DMS114 treated with DMSO at 0.1 percent for 48 hours (cell line): ENCODE measurements around the gene CS.
"Not testable (repeated sequence)": the region's sequence is repeated elsewhere in the genome, so short reads cannot be mapped to it uniquely, and the experiment has no call there.

ENCODE experiments used
- DNase-seq: peaks from one replicate; lab custom pipeline; 2025; ENCODE audit not compliant: unreplicated experiment; lab: John Stamatoyannopoulos, UW

The CS gene

DNA sequence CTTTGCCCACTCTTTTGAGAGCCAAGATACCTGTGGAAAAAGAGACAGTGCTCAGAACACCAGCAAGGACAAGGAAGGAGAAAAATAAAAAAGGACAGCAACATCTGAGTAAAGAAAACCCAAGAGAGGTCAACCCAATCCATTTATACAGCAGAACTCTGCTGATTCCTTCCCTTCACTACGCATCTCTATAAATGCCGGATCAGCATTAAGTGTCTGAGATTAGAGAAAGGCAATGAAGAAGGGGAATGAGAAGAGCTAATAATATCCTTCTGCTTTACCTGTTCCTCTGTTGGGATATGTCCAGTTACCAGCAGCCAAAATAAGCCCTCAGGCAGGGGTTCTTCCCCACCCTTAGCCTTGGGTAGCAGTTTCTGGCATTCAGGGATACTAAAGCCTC is 17.6 kb downstream of the CS start:
- DNase-seq, result no peak

- DNase-seq, result no peak
Measured at GRCh38 chr12:56282030-56282429, 18.1 kb downstream of the CS start.

- DNase-seq, result no peak
Measured at GRCh38 chr12:56280849-56281248, 19.3 kb downstream of the CS start.

GRCh38 chr12:56278905-56279304 is 21.2 kb downstream of the CS start:
- no peak for DNase-seq

- DNase-seq, result no peak
Measured at GRCh38 chr12:56274299-56274698, 25.8 kb downstream of the CS start.

GRCh38 chr12:56272468-56272867 is 27.7 kb downstream of the CS start:
- DNase-seq, result not testable (repeated sequence)

DNA sequence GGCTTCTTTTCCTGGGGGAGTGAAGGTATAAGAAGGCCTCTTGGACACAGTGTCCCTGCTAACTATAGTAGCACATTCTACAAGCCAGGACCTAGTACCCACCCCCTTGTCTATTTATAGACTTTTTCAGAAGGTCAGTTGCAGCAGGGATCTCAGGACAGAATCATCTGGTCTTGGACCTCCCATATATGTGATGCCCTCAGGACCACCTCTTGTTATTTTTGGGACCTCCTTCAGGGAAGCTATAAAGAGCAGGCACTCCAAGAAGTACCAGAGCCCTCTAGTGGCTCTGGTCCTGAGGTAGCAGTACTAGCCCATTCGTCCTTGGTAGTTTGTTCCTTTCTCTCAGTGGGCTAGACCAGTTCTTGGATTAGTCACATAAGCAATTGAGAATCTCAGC is 29.1 kb downstream of the CS start:
- peak; percentile 67 for DNase-seq

GRCh38 chr12:56267443-56268071 is 32.6 kb downstream of the CS start:
- no peak for DNase-seq

GRCh38 chr12:56266693-56267442 is 33.3 kb downstream of the CS start, which contains the start of gene COQ10A:
Gene COQ10A (plus strand): TSS chr12:56266942. CDS start chr12:56267119, 177 bp downstream.
- peak; percentile 84 for DNase-seq

DNA sequence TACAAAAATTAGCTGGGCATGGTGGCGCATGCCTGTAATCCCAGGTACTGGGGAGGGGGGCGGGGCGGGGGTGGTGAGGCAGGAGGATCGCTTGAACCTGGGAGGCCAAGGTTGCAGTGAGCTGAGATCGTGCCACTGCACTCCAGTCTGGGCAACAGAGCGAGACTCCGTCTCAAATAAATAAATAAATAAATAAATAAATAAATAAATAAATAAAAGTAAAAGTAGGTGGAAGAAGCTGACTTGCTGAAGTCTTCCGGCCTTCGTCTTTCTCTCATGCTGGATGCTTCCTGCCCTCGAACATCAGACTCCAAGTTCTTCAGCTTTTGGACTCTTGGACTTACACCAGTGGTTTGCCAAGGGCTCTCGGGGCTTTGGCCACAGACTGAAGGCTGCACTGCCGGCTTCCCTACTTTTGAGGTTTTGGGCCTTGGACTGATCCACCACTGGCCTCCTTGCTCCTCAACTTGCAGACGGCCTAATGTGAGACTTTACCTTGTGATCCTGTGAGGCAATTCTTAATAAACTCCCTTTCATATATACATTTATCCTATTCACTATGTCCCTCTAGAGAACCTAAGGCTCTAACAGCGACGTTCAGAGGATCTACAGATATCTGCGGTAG is 34.0 kb downstream of the CS start:
- DNase-seq, result not testable (repeated sequence)

DNA sequence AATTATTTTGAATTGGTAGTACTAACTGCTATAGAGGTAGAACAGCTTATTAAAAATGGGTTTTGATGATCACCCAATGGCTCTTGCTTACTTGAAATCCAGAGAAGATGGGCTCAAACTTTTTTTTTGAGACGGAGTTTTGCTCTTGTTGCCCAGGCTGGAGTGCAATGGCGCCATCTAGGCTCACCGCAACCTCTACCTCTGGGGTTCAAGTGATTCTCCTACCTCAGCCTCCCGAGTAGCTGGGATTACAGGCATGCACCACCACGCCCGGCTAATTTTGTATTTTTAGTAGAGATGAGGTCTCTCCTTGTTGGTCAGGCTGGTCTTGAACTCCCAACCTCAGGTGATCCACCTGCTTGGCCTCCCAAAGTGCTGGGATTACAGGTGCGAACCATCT is 37.2 kb downstream of the CS start:
- DNase-seq, result not testable (repeated sequence)

DNA sequence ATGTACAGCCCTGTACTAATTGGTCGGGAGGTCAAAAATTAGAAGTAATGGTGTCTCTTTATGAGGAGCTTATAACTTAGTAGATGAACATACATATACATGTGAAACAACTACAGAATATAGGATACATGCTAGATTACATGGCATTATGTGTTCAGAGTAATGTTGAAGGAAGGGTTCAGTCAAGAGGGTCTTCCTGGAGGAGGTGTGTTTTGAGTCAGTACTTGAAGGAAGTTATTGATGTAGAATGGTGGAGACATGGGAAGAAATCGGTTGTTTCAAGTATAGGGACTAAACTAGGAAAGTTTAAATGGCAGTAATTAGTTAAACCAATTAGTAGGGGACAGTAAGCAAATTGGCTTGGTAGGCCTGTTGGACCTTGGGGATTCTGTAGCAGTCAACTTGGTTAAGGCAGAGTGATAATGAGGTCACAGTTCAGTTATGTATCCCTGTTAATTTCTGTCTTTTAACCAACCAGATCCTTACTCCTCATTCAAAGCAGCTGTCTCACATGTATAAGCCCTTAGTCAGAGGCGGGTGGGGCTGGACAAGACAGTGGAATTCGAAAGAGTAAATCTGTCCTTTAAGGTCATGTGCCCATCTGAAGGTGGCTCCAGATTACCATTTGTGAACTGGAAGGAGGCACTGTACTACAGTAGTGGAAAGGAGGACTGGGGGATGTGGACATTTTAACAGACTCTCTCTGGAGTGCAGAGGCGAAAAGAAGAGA is 38.5 kb downstream of the CS start:
- no peak for DNase-seq

DNA sequence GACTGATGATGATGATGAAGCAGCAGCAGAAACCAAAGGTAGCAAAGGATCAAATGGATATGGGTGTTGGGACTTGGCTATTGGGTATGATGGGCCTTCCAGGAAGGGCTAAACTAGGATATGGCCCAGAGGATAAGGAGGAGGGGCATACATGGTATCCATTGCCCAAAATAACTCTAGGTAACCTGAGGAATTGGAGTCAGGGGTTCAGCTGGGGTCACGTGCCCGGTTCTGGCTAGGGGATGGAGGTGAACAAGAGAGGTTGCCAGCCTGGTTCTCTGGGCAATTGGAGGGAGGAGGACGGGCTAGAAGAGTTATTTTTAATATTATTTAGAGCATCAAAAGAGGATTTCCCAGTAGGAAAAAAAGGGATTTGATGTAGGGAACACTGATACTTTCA is 39.2 kb downstream of the CS start:
- DNase-seq, result no peak

DNA sequence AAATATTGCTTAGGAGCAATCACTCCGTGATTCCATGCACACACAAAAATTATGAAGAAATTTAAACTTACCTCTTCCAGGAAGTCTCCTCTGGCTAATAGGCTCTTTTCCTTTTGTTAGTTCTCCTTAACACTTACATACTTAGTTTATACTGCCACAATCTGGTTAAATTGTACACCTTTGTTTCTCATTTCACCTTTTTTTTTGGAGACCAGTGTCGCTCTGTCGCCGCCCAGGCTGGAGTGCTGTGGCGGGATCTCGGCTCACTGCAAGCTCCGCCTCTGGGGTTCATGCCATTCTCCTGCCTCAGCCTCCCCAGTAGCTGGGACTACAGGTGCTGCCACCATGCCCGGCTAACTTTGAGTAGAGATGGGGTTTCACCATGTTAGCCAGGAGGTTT is 39.8 kb downstream of the CS start:
- DNase-seq, result no peak

GRCh38 chr12:56258820-56259183 is 41.3 kb downstream of the CS start:
- no peak for DNase-seq

- DNase-seq, result peak; percentile 67
Measured at GRCh38 chr12:56258068-56258819, 41.9 kb downstream of the CS start, which contains the start of gene ANKRD52. Gene ANKRD52 (minus strand): TSS chr12:56258384. CDS start chr12:56258269, 115 bp downstream.

- DNase-seq, result no peak
Measured at GRCh38 chr12:56257491-56258067, 42.6 kb downstream of the CS start.

DNA sequence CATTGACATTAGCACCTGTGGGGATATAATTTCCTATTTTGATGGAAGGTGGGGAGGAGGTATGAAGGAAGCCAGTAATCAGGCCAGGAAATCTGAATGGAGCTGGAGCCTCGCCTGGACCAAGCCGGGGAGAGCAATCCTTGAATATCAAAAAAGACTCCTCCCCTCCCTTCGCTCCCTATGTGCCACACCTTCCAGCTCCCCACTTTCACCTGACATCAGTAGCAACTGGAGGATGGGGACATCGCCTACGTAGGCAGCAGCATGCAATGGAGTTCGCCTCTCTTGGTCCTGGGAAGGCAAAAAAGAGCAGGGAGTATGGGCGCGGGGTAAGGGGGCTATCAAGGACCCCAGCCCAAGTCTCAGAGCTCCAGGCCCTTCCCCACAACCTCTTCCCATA is 43.1 kb downstream of the CS start:
- no peak for DNase-seq

- no peak for DNase-seq
Measured at GRCh38 chr12:56256326-56256960, 43.7 kb downstream of the CS start.

GRCh38 chr12:56255671-56256070 is 44.5 kb downstream of the CS start:
- DNase-seq, result no peak
